Measurements from ENCODE around the gene TRIP4. TPM values are rescaled to one million over a fixed set of nuclear protein-coding genes. Genes with fewer than 3 reads are reported as not detected.
"Not testable (repeated sequence)": the region's sequence is repeated elsewhere in the genome, so short reads cannot be mapped to it uniquely, and the experiment has no call there.

TRIP4 gene
- total RNA-seq, 1 donor from 2014 or later: 21.1 TPM

DNA sequence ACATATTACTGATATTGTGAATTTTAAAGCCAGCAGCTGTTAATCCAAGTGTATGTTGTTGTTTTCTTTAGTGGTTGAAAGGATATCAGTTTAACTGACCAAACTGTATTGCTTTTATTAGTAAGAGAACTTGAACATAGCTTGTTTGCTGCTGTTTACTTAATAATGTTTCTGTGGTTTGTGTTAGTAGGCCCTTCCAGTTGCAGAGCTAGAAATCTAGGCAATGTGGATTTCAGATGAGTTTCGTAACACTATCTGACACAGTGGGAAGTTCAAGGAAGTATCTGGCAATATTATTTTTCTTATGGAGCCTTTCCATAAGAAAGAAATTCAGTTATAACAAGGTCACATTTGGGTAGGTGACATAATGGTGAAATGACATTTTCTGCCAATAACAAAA is 91.2 kb downstream of the TRIP4 start:
- intact Hi-C loops (cut with micrococcal nuclease): no loop called here

DNA sequence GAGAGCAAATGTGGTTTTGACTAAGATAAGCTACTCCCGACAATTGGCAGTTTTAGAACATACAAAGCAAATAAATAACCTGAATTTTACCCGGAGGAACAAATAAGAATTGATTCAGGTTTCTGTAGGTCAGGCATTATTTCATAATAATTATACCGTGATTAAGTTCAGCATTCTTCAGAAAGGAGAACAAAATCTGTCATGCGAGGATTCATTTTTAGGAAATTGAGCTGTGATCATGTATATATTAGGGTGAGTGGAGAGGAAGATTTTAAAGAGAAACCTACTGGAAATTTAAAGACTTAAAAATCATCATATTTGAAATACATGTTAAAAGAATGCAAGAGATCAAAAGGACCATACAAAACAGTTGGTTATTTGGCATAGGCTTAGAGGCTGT is 93.3 kb downstream of the TRIP4 start:
- intact Hi-C loops (cut with micrococcal nuclease): no loop called here

DNA sequence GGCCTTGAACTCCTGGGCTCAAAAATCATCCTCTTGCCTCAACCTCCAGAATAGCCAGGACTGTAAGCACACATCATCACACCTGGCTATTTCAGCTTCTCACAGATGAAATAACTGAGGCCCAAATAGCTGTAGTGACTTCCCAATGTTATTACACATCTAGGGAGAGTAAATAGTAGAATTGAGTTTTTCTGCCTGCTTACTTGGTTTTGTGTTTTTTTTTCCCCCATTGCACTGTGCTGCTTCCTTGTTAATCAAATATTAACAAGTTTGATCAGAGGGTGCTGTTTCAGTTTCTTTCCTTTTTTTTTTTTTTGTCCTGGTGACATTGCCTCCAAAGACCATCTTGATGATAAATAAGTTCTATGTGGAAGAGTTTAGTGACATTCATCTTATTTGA is 96.1 kb downstream of the TRIP4 start:
- intact Hi-C loops (cut with micrococcal nuclease): no loop called here

DNA sequence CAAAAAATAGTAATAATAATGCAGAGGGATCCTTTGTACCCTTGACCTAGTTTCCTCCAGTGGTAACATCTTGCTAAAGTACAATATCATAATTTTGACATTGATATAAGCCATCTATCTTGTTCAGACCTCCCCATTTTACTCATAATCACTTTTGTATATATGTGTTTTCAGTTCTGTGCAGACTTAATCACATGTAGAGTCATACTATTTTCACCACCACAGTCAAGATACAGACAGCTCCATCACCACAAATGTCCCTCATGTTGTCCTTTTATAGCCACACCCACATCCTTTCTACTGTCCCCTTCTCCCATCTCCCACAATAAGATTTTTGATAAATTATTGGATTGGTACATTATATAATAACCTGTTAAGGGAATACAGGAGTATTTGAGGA is 98.2 kb downstream of the TRIP4 start:
- intact Hi-C loops (cut with micrococcal nuclease): no loop called here

DNA sequence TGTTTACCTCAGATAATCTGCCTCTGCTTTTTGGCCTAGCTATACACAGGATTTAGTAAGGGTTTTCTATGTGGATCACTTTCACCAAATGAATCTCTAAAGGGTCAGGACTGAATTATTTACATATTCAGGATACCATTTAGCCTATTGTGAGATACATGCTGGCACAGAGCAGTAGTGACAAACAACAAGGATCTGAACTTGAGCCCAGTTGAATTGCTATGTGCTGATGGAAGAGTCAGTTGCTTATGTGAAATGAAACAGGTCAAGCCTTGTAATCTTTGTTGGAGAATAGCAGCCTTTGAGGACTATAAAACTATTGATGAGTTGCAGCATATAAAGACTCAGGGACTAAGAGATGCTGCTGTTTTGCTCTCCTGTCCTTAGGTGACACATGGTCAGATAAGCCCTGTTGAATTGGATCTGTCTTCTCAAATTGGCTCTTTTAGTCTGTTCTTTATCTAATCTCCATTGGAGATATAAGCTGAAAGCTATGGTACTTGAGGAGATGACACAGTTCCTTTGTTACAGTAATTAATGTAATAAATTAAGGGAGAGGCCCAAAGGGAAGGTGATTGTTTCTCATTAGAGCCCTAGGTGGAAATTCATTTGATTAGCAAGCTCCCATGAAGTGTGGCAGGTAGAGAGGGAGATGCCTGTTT is 103.1 kb downstream of the TRIP4 start:
- intact Hi-C loops (cut with micrococcal nuclease): no loop called here

DNA sequence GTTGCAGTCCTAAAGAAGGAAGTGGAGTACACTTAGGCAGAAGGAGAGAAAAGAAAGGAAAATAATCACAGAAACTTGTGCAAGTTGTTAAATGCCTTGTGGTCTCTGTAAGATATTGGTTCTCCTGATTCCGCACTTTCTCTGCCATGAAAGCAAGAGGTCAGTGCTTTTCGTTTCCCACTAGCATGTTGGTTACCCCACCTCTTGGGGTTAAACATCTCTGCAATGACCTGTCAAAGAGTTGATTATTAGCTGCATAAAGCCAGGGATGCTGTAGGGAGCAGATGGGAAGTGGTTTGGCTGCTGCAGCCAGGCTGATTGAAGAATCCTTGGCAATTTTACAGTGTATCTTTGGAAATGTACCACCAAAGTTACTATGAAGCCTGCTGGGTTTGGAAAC is 106.0 kb downstream of the TRIP4 start:
- intact Hi-C loops (cut with micrococcal nuclease): no loop called here

DNA sequence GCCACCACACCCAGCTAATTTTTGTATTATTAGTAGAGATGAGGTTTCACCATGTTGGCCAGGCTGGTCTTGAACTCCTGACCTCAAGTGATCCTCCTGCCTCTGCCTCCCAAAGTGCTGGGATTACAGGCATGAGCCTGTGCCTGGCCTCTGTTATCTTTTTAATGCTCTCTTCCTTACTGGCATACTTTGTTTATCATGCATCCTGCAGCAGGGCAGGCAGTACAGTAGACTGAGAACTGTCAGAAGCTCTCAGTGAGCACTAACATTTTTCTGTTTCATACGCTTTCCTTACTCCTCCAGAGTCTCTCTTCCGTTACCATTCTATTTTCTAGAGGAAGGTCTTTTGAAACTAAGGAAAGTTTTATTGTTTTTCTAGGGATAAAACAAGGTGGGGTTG is 108.3 kb downstream of the TRIP4 start:
- intact Hi-C loops (cut with micrococcal nuclease): not testable (repeated sequence)

DNA sequence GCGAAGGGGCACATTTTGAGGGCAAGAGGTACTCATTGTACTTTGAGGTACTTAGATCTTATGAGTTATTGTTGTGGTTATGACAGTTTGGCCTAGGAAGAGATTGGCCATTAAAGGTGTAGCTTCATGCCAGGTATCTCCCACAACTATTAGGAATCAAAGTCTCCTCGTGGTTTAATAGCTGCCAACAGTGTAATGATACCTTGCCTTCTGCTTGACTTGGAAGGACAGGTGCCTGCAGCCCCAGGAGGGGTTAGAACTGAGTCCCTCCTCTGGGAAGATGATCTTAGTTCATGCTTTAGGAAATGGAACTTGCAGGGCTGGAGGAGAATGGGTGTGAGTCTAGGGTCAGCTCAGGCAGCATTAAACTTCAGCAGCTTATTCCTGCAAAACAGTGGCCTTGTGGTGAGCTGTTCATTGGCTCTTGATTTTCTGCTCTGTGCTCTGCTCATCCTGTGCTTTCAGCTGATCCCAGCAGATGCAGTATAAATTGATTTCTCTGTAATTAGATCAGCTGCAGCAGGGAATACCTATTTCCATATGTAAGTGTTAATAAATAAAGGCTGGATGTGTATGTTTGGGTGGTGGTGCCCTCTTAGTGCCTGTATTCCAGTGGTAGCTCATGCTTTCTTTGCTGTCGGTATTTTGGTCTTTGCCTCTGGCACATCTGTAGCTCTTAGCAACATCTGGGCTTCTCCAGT is 113.2 kb downstream of the TRIP4 start:
- intact Hi-C loops (cut with micrococcal nuclease): no loop called here

DNA sequence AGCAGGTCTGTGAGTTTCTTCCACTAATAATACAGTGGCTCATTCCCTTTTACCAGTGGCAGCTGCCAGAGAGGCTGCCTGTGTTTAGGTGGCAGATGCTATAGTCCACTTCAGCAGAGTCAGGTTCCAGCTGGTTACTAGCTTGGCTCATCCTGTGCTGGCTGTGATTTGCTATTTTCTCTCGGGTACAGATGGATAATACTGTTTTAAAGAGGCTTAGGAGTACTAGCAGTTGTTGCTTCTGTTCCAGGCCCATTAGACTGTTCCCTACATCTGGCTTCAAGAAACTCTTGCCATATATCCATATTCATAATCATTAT is 113.7 kb downstream of the TRIP4 start:
- intact Hi-C loops (cut with micrococcal nuclease): no loop called here

DNA sequence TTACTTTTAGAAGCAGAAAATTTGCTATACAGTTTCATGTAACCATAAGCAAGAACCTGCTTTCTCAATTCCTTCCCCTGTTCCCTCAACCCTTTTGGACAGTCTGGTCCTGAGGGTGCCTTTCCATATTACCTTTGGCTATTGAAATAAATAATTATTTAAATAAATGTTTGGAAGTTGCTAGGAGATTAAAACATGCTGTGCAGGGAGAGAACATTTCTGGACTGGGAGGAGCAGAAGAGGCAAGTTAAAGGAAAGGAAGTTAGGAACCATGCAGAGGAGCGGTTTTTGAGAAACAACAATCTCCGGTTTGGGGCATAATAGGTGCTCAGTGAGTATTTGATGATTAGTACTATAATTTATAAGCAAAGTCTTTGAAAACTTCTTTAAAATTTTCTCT is 114.5 kb downstream of the TRIP4 start:
- intact Hi-C loops (cut with micrococcal nuclease): no loop called here

DNA sequence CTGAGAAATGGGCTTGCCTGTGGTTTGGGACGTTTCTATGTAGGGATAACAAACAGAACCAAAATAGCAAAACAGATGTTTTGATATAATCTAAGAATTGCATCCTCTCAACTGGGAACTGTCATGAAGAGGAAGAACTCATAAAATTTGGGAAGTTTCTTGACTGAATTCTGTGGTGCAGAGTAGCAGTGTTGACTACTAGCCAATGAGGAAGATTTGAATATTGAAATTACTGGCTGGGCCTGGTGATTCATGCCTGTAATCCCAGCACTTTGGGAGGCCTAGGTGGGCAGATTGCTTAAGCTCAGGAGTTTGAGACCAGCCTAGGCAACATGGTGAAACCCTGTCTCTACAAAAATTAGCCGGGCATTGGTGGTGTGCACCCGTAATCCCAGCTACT is 114.9 kb downstream of the TRIP4 start:
- intact Hi-C loops (cut with micrococcal nuclease): no loop called here

DNA sequence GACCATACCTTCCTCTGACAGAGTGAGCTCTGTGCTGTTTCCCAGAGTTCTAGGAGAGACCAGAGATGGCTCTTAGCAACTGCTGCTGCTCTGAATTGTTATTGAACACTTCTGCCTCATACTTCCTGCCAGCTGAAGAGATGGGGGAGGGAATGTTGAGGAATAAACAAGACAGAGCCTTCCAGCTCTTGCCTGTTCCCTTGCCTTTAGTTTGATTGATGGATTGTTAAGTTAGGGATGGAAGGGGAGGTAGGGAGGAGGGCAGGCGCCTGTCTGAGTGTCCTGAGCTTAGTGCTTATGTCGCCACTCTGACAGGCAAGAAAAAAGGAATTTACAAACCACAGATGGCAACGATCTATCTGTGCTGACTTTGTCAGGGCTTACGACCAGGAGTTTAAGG is 115.6 kb downstream of the TRIP4 start:
- intact Hi-C loops (cut with micrococcal nuclease): no loop called here

DNA sequence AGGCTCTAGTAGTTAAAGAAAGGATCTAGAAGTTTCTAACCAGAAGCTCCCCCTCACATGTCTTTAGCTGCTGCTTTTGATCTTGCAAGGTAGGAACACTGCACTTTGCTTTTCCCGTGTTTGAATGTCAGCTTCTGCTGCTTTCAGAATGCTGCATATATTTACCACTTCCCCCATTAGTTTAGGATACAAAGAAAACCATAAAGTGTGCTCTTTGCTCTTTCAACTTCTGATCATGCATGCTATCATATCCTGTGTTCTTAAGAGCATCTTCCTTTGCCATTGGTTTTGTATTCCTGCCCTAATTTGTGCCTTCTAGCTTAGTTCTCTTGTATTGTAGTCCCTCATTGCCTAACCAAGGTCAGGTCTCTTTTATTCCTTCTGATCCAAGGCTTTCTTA is 116.0 kb downstream of the TRIP4 start:
- intact Hi-C loops (cut with micrococcal nuclease): no loop called here

Other genes starting within 250 kb of the TRIP4 start
- 0.36 and 0.59 TPM in 2 replicates for gene SNX22, start 236.1 kb upstream of the TRIP4 start, total RNA-seq
- gene PPIB, start 224.8 kb upstream of the TRIP4 start, total RNA-seq: 587 and 601 TPM in 2 replicates
- gene CSNK1G1, start 31.7 kb upstream of the TRIP4 start, total RNA-seq: 29.6 and 30.0 TPM in 2 replicates
- gene PCLAF, start 6.4 kb upstream of the TRIP4 start, total RNA-seq: 101 and 115 TPM in 2 replicates
- 46.5 and 48.9 TPM in 2 replicates for gene ZNF609, start 72.7 kb downstream of the TRIP4 start, total RNA-seq